H1 (cell line): ENCODE data around the gene FAM53B.

Experiments used
- CEBPB ChIP-seq: IDR thresholded peaks from 2 replicates; pipeline ENCODE4 v1.6.1; 2012; ENCODE audit warnings: low read depth, low read length
- CTCF ChIP-seq, 3 experiments: IDR thresholded peaks; 1 replicate in 2 of 3; 2 replicates in 1 of 3; pipeline versions ENCODE4 v1.5.1 to v1.6.1; 2011; ENCODE audit warnings: low read length in 3 of 3, mild to moderate bottlenecking in 3 of 3, inconsistent platforms in 2 of 3, low read depth in 1 of 3, moderate library complexity in 1 of 3; ENCODE audit not compliant: insufficient read depth in 1 of 3; ENCODE audit errors: control extremely low read depth in 1 of 3
- EP300 ChIP-seq, 2 experiments: IDR thresholded peaks; 1 replicate in 1 of 2; 2 replicates in 1 of 2; pipeline ENCODE4 v1.6.1; 2011 to 2012; ENCODE audit warnings: low read depth in 2 of 2, low read length in 2 of 2, mild to moderate bottlenecking in 2 of 2, borderline replicate concordance in 1 of 2, inconsistent platforms in 1 of 2, moderate library complexity in 1 of 2
- HDAC6 ChIP-seq: IDR thresholded peaks from one replicate; pipeline ENCODE4 v1.7.1; 2012; ENCODE audit warnings: low read depth, mild to moderate bottlenecking, inconsistent platforms, low read length, moderate library complexity
- POLR2A ChIP-seq, 2 experiments: IDR thresholded peaks; 1 replicate in 1 of 2; 2 replicates in 1 of 2; pipeline ENCODE4 v1.6.1; 2011; ENCODE audit warnings: low read depth in 2 of 2, low read length in 2 of 2, mild to moderate bottlenecking in 2 of 2; ENCODE audit errors: control extremely low read depth in 1 of 2
- RAD21 ChIP-seq, 2 experiments: IDR thresholded peaks in 1 of 2; conservative IDR thresholded peaks in 1 of 2; 2 replicates each; pipeline ENCODE4 v1.6.1; 2011; ENCODE audit warnings: low read depth in 2 of 2, low read length in 2 of 2, improper control_type of control experiment in 1 of 2, inconsistent platforms in 1 of 2, mild to moderate bottlenecking in 1 of 2, moderate library complexity in 1 of 2
- SIN3A ChIP-seq, 2 experiments: IDR thresholded peaks in 1 of 2; conservative IDR thresholded peaks in 1 of 2; 2 replicates each; pipeline ENCODE4 v1.6.1; 2011 to 2012; ENCODE audit warnings: low read length in 2 of 2, improper control_type of control experiment in 1 of 2, low read depth in 1 of 2, mild to moderate bottlenecking in 1 of 2
- SP1 ChIP-seq: IDR thresholded peaks from 2 replicates; pipeline ENCODE4 v1.6.1; 2011; ENCODE audit warnings: low read depth, low read length
- SP4 ChIP-seq: IDR thresholded peaks from 2 replicates; pipeline ENCODE4 v1.6.1; 2012; ENCODE audit warnings: low read length, inconsistent platforms
- SRF ChIP-seq: IDR thresholded peaks from 2 replicates; pipeline ENCODE4 v1.6.1; 2011; ENCODE audit warnings: mild to moderate bottlenecking, low read depth, low read length, moderate library complexity
- TBP ChIP-seq: IDR thresholded peaks from 2 replicates; pipeline ENCODE4 v1.6.1; 2011; ENCODE audit warnings: low read depth, low read length, improper control_type of control experiment
- TCF12 ChIP-seq: IDR thresholded peaks from 2 replicates; pipeline ENCODE4 v1.6.1; 2011; ENCODE audit warnings: low read depth, mild to moderate bottlenecking, low read length
- TEAD4 ChIP-seq: IDR thresholded peaks from 2 replicates; pipeline ENCODE4 v1.6.1; 2012; ENCODE audit warnings: low read depth, low read length, inconsistent platforms, mixed read lengths

- TF ChIP-seq HDAC6 (no peak), SP1 (no peak), CEBPB (no peak), TCF12 (no peak), POLR2A (IDR thresholded peaks at IDR 0.05; ENCODE audit: control extremely low read depth in 1 of 2, low read depth in 2 of 2, low read length in 2 of 2) (no peak), SRF (no peak), EP300 (IDR thresholded peaks at IDR 0.05; ENCODE audit: borderline replicate concordance in 1 of 2, low read depth in 2 of 2, low read length in 2 of 2) (no peak), CTCF (IDR thresholded peaks at IDR 0.05; ENCODE audit: control extremely low read depth in 1 of 3, insufficient read depth in 1 of 3, low read depth in 1 of 3, low read length in 3 of 3) (no peak), RAD21 (IDR thresholded peaks at IDR 0.05 in 1 of 2, conservative IDR thresholded peaks at IDR 0.05 in 1 of 2; ENCODE audit: low read depth in 2 of 2, low read length in 2 of 2) (no peak), SIN3A (conservative IDR thresholded peaks at IDR 0.05 in 1 of 2, IDR thresholded peaks at IDR 0.05 in 1 of 2; ENCODE audit: low read depth in 1 of 2, low read length in 2 of 2) (no peak), TBP (no peak), SP4 (no peak), TEAD4 (no peak)
Measured at GRCh38 chr10:124677293-124677699, 66.9 kb downstream of the FAM53B start.
